Mesenteric fat pad (tissue), 1 donor: Measurements from ENCODE around the gene TGFB1. TPM values are rescaled to one million over a fixed set of nuclear protein-coding genes. Genes with fewer than 3 reads are reported as not detected.
"Not testable (repeated sequence)": the region's sequence is repeated elsewhere in the genome, so short reads cannot be mapped to it uniquely, and the experiment has no call there.

Experiments used
- DNase-seq: peaks from one replicate; pipeline ENCODE4 v3.0.0-alpha.2; 2020; ENCODE audit warnings: low spot score
- long read RNA-seq: library from polyadenylated mRNA; unstranded; transcript quantifications from one replicate; pipeline ENCODE4 v2.0.0, GENCODE V29; 2020
- total RNA-seq: library from RNA; stranded (reverse); fragmentation: NEBNext Ultra II Directional; extraction: Animal tissue kit (Norgen Biotek cat#: 25700); gene quantifications from one replicate; pipeline ENCODE4 v1.2.1, GENCODE V29; 2021
- donor health status: DM: yes; HTN: yes; CAD: no.

TGFB1 gene
- total RNA-seq = 54.3 TPM
- long read RNA-seq, partial matches to known transcripts = 0 of 20 reads
- long read RNA-seq, other reads (novel, unspliced or antisense) = 17 of 20 reads

DNA sequence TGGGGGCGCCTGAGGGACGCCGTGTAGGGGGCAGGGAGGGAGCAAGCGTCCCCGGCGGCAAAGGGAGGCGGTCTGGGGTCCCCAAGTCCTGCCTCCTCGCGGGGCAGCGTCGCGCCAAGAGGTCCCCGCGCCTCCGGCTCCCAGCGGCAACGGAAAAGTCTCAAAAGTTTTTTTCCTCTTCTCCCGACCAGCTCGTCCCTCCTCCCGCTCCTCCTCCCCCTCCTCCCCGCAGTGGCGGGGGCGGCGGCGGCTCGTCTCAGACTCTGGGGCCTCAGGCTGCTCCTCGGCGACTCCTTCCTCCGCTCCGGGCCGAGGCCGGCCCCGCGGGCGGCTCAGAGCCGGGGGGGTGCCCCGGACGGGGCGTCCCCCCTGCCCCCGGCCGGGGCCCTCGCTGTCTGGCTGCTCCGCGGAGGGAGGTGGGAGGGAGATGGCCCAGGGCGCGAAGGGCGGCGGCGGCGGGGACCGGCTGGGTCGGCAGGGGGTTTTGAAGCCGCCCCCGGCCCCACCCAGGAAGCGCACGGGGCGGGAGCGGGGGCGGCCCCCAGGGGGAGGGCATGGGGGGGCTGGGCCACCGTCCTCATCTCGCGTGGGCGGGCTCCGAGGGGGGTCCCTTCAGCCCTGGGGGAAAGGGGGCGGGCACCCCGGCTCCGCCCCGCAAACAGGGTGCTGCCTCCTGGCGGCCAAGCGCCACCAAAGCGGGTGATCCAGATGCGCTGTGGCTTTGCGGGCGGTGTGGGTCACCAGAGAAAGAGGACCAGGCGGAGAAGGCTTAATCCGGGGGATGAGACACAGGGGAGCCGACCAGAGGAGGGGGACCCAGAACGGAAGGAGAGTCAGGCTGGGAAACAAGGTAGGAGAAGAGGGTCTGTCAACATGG, at the start of gene TGFB1:
Gene TGFB1 (minus strand): TSS at position 457 of the 877 bp plus-strand sequence. CDS start 878 bp downstream, outside the sequence.
- DNase-seq = peak; percentile 96

- no peak for DNase-seq
Measured at GRCh38 chr19:41402010-41402409, 48.3 kb upstream of the TGFB1 start.

GRCh38 chr19:41401483-41401882, 47.8 kb upstream of the TGFB1 start:
- DNase-seq = no peak

DNA sequence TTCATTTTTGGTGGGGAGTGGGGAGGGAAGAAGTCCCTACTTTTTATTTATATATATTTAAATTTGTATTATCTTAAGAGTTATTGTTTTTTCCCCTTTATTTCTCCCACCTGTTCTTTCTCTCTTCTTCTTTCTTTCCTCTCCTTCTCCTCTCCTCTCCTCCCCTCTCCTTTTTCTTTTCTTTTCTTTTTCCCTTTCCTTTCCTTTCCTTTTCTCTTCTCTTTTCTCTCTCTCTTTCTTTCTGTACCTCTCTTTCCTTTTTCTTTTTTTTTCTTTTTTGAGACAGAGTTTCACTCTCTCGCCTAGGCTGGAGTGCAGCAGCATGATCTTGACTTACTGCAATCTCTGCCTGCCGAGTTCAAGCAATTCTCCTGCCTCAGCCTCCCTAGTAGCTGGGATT, 45.8 kb upstream of the TGFB1 start:
- no peak for DNase-seq

DNA sequence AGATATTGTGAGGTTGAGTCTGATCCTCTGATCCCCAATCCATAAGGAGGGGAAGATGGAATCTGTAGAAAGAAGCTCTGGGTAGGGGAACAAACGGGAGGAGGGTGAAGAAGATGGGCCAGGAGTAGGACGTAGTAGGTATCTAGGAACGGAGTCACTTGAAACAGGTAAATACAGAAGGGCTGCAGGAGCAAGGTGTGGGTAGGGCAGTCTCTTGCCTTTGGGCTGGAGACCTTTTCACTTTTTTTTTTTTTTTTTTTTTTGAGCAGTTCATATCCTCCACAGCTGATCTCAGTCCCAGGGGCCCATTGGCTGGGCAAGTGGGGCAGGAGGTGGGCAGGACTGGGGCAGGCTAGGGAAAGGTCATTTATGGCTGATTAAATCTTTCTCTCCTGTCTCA, 45.4 kb upstream of the TGFB1 start:
- DNase-seq = no peak

DNA sequence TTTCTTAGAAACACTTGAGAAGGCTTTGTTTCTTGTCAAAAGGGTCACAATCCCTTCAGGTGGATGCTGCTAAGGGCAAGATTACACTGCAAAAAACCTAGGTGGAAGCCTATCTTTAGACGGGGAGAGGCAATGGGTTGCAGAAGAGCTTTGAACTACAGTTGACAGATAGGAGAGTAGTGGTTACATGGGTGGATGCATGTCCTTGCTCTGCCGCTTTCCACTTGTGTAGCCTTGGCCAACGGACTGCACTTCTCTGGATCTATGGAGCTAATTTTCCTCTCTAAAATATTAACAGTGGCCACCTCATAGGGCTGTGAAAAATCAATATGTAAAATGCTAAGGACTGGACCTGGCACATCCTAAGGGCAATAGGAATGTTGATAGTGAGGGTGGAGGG, 44.9 kb upstream of the TGFB1 start:
- DNase-seq = no peak

DNA sequence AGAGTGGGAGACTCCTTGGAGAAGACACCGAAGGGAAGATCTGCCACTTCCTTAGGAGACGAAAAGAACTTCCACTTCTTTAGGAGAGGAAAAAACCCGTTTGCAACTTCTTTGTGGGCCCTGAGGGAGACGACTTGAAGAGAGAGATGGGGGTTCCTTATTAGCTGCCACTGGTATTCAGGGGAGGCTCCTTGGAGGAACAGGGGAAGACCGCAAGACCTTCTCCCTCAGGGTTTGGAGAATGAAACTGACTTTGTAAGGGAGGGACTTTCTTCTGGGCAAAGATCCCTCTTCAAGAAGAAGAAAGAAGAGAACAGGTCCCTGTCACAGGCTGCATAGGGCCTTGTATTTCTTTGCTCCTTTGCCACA, 44.3 kb upstream of the TGFB1 start:
- no peak for DNase-seq

GRCh38 chr19:41397086-41398049, 43.6 kb upstream of the TGFB1 start, which contains the start of the genes BCKDHA and EXOSC5:
Gene BCKDHA (plus strand): TSS chr19:41397818. CDS start chr19:41397828, 10 bp downstream.
Gene EXOSC5 (minus strand): TSS chr19:41397359. CDS start chr19:41397328, 31 bp downstream.
- DNase-seq = peak; percentile 99

- no peak for DNase-seq
Measured at GRCh38 chr19:41395355-41395754, 41.6 kb upstream of the TGFB1 start.

GRCh38 chr19:41392775-41393174, 39.1 kb upstream of the TGFB1 start:
- DNase-seq = no peak

- no peak for DNase-seq
Measured at GRCh38 chr19:41391618-41392017, 37.9 kb upstream of the TGFB1 start.

GRCh38 chr19:41386442-41386841, 32.7 kb upstream of the TGFB1 start:
- no peak for DNase-seq

- DNase-seq = no peak
Measured at GRCh38 chr19:41384351-41384750, 30.6 kb upstream of the TGFB1 start.

- DNase-seq = not testable (repeated sequence)
Measured at GRCh38 chr19:41381536-41381935, 27.8 kb upstream of the TGFB1 start.

- DNase-seq = no peak
Measured at GRCh38 chr19:41377977-41378709, 24.4 kb upstream of the TGFB1 start.

- DNase-seq = no peak
Measured at GRCh38 chr19:41376998-41377365, 23.3 kb upstream of the TGFB1 start.

DNA sequence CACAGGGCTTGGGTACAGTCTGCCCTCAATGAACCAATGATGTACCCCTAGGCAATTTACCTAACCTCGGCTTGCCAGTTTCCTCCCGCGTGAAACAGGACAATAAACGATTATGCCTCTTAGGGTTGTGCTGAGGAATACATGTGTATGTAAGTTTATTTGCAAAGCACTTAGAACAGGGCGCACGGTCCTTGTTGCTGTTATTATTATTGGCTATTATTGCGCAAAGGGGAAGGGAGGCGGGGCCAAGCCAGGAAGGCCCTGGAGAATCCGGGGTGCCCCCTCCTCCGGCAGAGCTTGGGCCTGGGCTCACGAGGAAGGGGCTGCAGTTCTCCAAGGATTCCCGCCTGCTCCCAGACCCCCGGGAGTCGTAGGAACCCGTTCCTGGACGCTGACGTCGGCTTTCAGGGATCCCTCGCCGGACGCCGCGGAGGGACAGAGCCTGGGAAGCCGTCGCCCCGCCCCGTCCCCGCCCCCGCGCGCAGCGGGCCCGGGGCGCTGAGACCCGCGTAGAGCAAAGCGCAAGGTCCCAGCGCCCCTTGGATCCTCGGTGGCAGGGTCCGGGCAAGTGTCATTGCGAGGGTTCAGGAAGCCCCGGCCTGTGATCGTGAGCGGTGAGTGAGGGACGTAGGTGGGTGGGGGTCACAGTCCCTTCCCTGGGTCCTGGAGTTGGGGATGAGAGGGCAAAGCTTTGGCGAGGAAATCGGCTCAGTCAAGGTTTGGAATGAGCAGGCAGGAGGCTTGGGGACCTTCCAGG, 22.7 kb upstream of the TGFB1 start, which contains the start of gene TMEM91:
Gene TMEM91 (plus strand): TSS at position 293 of the 757 bp plus-strand sequence. CDS start 1,777 bp downstream, outside the sequence.
- no peak for DNase-seq

DNA sequence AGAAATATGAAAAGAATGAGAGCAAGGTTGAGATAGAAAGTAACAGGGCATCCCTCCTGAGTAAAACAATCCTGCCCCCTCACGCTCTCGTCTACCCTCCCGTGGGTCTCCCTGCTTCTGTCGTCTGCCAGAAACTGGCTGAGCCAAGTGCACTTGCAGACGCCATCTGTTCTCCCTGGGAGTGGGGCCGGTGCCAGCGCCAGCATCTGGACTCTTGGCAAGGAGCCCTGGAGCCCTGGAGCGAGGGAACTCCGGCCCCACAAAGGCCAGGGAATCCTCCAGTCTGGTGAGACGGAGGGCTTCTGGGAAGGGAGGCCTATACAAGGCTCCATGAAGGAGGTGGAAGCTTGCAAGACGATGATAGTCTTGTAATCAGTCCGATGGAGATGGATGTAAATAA, 20.3 kb upstream of the TGFB1 start:
- no peak for DNase-seq

GRCh38 chr19:41372501-41372900, 18.8 kb upstream of the TGFB1 start:
- DNase-seq = no peak

DNA sequence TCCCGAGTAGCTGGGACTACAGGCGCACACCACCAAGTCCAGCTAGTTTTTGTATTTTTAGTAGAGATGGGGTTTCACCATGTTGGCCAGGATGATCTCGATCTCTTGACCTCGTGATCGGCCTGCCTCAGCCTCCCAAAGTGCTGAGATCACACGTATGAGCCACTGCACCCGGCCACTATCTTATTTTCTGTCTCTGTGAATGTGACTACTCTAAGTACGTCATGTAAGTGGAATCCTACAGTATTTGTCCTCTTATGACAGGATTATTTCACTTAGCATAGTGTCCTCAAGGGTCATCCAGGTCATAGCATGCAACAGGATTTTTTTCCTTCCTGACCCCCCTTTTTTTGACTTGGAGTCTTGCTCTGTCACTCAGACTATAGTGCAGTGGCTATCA, 17.8 kb upstream of the TGFB1 start:
- no peak for DNase-seq
